ENCODE measurements around the gene PTP4A1.
"Not testable (repeated sequence)": the region's sequence is repeated elsewhere in the genome, so short reads cannot be mapped to it uniquely, and the experiment has no call there.

The PTP4A1 gene

DNA sequence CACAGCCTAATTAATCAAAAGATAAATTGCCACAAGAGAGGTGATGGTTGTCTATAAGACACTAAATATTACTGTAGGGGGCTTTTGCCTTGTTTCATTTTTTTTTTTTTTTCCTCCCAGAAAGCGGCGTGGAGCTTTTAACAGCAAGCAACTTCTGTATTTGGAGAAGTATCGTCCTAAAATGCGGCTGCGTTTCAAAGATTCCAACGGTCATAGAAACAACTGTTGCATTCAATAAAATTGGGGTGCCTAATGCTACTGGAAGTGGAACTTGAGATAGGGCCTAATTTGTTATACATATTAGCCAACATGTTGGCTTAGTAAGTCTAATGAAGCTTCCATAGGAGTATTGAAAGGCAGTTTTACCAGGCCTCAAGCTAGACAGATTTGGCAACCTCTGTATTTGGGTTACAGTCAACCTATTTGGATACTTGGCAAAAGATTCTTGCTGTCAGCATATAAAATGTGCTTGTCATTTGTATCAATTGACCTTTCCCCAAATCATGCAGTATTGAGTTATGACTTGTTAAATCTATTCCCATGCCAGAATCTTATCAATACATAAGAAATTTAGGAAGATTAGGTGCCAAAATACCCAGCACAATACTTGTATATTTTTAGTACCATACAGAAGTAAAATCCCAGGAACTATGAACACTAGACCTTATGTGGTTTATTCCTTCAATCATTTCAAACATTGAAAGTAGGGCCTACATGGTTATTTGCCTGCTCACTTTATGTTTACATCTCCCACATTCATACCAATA is 7.8 kb downstream of the PTP4A1 start:
- no peak for DNase-seq
- intact Hi-C loops (cut with DNase I) = loop anchor here (10.0 kb wide), 1 partner anchor 225 kb away; no protein-coding TSS in a partner anchor

DNA sequence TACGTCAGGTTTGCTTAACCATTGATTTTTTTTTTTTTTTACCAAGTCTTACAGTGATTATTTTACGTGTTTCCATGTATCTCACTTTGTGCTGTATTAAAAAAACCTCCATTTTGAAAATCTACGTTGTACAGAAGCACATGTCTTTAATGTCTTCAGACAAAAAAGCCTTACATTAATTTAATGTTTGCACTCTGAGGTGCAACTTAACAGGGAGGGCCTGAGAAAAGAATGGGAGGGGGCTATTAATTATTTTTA is 8.4 kb downstream of the PTP4A1 start:
- no peak for DNase-seq
- intact Hi-C loops (cut with DNase I) = loop anchor here (10.0 kb wide), 1 partner anchor 226 kb away; no protein-coding TSS in a partner anchor

DNA sequence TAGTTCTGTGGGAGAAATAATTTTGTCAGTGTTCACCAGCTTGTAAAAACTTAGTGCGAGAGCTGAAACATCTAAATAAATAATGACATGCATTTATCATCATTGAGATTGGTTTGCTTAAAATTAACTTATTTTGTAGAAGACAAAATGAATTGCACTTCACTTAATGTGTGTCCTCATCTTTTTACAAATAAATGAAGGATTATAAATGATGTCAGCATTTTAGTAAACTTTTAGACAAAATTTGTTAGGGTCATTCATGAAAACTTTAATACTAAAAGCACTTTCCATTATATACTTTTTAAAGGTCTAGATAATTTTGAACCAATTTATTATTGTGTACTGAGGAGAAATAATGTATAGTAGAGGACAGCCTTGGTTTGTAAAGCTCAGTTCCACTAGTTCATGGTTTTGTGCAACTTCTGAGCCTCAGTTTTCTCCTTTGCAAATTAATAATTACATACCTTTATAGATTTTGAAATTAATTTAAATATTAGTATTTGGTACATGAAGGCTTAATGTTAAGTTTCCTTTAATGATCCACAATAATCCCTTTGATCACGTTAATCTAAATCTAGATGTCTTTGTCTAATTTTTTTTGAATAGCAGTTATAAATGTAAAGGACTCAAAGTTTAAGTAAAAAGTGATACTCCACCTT is 9.2 kb downstream of the PTP4A1 start:
- no peak for DNase-seq
- intact Hi-C loops (cut with DNase I) = loop anchor here (10.0 kb wide), 1 partner anchor 227 kb away; no protein-coding TSS in a partner anchor

DNA sequence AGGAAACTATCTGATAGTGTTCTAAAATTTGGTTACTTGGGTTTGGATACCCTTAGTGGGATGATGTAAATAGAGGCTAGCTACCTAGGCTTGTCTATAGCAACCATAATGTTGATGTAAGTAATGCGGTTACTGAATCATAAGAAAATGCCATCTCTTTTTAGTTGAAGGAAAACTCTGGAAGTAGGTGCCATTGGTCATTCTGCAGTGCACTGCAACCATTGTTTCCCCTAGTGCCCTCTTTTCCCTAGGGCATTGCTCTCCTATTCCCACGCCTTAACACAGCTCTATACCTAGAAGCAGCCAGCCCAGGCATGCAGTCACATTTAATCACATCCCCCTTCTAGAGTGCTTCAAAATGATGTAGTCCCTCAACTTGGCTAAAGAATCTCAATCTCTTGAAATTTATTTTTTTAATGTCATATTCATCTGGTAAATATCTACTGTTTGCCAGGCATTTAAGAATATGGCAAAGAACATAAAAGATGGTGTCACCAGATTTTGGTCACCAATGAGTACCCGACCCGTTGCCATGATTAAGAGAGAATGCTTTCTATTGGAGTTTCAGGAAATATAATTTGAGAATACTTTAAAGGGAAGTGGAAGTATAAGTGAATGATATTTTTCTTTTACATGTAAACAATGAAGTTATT is 10.4 kb downstream of the PTP4A1 start:
- intact Hi-C loops (cut with DNase I) = loop anchor here (10.0 kb wide), 1 partner anchor 228 kb away; no protein-coding TSS in a partner anchor

DNA sequence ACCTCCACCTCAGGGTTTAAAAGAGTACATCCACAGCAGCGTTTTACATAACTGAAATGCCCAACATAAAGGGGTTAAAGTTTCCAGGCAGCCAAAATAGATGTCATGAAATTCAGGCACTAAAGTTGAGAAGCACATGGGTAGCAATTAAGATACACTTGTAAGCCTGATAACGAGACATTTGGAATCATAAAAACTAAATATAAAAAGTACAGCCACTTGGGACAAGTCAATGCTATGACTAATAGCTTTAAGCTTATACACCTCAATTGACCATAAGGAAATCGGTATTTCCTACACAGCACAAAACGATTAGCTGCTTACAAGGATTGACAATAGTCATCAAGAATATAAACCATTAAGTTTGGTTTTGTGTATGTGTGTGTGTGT is 11.8 kb downstream of the PTP4A1 start:
- intact Hi-C loops (cut with DNase I) = loop anchor here (10.0 kb wide), 1 partner anchor 229 kb away; no protein-coding TSS in a partner anchor
- DNase-seq = no peak

More for the DNA sequence above, 10.4 kb downstream of the PTP4A1 start:
- DNase-seq = no peak

DNA sequence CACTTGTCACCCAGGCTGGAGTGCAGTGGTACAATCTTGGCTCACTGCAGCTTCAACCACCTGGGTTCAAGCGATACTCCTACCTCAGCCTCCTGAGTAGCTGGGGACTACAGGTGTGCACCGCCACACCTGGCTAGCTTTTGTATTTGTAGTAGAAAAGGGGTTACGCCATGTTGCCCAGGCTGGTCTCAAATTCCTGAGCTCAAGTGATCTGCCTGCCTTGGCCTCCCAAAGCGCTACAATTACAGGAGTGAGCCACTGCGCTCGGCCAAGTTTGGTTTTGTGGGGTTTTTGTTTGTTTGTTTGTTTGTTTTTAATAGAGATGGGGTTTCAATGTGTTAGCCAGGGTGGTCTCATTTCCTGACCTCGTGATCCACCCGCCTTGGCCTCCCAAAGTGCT is 12.3 kb downstream of the PTP4A1 start:
- intact Hi-C loops (cut with DNase I) = loop anchor here (10.0 kb wide), 1 partner anchor 230 kb away; no protein-coding TSS in a partner anchor
- DNase-seq = peak in 2 of 10 donors; percentile 9 to 49

DNA sequence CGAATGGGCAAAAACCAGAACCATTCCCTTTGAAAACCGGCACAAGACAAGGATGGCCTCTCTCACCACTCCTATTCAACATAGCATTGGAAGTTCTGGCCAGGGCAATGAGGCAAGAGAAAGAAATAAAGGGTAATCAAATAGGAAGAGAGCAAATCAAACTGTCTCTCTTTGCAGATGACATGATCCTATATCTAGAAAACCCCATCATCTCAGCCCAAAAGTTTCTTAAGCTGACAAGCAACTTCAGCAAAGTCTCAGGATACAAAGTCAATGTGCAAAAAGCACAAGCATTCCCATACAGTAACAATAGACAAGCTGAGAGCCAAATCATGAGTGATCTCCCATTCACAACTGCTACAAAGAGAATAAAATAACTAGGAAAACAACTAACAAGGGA is 13.4 kb downstream of the PTP4A1 start:
- DNase-seq = not testable (repeated sequence)
- intact Hi-C loops (cut with DNase I) = loop anchor here (10.0 kb wide), 1 partner anchor 231 kb away; no protein-coding TSS in a partner anchor

DNA sequence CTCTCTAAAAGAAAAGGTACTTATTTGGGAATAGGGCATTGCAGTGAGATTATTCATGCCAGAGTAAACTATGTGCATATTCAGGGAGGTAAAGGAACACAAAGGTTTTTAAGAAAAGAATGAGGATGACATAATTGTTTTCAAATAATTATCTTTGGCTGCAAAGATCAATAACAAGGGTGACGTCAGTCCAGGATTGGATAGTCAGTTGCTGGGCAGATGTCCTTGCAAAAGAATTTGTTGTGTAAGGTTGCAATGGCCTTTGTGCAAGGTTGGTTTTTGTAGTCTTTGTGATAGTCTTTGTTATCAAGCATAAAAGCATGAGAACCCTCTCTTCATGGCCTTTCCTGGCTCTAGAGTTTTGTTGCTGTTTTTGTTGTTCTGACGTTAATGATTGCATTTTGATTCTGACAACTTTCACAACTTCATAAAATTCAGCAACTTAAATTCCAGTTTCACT is 17.7 kb downstream of the PTP4A1 start:
- intact Hi-C loops (cut with DNase I) = loop anchor here (10.0 kb wide), 1 partner anchor 235 kb away; no protein-coding TSS in a partner anchor
- DNase-seq = no peak

DNA sequence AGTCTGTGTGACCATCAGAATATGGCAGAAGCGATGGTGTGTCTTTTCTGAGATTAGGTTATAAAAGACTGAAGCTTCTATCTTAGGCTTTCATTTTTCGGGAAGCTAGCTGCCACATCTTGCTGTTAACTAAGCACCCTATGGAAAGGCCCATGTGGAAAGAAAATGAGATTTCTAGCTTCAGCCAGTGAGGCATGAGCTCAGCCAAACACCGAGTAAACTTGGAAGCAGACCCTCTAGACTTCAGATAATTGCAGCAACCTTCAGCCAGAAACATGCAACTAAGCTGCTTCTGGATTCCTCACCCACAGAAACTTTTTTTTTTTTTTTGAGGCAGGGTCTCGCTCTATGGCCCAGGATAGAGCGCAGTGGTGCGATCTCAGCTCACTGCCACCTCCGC is 20.6 kb downstream of the PTP4A1 start:
- no peak for DNase-seq
- intact Hi-C loops (cut with DNase I) = no loop called here

DNA sequence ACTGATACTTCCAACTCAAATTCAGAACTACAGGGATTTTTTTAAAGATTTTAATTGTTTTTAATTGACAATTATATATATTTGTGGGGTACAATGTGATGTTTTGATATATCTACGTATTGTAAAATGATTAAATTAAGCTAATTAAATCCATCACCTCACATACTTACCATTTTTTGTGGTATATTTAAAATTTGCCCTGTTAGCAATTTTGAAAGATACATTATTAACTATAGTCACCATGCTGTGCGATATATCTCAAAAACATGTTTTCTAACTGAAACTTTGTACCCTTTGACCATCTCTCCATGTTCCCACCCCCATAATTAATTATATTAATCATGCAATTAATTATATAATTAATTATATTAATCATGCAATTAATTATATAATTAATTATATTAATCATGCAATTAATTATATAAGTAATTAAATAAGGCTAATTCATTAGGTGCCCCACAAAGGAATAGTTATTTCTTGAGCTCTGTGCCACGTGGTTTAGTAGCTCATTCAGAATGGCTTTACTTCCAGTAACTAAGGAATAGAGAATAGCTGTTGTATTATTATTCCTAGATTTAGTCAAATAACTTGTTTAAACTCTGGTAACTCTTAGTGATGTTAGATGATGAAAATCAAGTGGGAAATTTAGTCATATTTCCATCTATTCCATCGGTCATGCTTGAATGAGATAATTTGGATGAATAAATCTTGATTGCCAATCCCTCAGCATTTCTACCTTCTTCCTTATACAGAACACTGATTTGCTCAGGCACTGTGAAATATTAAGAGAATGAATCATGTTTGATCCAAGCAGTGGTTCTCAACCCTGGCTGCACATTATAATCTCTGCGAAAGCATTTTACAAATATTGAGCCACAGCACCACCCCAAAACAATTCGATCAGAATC is 25.1 kb downstream of the PTP4A1 start:
- intact Hi-C loops (cut with DNase I) = loop anchor here (1.0 kb wide), 2 partner anchors 38 to 167 kb away; partner anchors contain the start of gene PHF3
- DNase-seq = no peak

DNA sequence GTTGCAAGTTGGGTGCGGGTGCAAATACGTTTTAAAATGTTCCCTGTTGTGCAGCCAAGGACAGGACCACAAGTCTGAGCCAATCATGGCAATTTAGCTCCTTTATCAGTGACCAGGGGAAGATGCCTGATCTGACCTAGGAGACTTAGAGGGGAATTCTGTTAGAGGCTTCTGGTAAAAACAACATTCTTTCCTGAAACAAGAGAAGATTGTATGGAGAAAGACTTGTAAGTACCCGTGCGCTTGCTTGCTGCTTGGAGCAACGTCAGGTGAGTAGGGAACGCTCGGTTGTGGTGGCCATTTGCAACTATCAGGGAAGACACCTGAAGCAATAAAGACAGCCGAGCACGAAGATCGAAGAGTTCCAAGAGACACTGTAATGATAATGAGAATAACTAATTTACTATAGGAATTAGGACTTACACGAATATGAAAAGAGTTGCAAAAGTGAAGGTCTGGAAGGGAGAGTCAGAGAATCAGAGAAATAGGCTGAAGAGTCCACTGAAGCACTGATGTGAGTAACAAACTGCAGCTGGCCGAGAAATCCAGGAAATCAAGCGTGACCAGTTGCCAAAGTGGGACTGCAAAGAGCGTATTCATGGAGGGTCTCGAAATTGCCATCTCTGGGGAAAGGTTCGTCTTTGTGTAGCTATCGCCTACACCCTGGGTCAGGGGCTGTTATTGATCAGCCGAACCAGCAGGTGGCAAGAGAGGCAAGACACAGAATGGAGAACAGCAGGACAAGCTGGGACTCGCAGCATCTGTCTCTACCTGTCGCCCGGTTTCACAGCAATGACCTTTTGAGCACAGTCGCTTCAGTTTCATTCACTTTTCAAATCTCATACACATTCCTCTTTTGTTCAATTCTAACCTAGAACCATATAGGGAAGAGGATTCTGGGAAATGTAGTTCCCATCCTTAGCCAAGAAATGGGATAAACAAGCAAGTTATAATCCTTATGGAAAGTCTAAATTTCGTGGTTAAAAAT is 26.1 kb downstream of the PTP4A1 start:
- DNase-seq = peak; percentile 38 to 94 (median 74)
- intact Hi-C loops (cut with DNase I) = loop anchor here (1.0 kb wide), 2 partner anchors 37 to 166 kb away; partner anchors contain the start of gene PHF3

DNA sequence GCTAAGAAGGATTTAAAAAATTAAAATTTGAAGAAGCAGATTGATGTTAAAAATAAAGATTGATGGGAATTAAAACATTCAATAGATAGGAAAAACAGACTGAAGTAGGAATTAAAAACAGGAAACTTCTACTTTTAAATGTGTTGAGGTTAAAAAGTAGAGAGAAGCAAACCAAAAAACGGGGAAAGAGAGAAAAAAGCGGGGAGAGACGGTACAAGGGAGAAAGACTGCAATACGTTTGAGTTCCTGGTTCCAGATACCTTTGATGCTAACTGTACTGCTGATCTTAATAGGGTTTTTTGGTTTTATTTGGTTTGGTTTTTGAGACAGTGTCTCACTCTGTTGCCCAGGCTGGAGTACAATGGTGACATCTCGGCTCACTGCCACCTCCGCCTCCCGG is 27.0 kb downstream of the PTP4A1 start:
- no peak for DNase-seq
- intact Hi-C loops (cut with DNase I) = no loop called here

DNA sequence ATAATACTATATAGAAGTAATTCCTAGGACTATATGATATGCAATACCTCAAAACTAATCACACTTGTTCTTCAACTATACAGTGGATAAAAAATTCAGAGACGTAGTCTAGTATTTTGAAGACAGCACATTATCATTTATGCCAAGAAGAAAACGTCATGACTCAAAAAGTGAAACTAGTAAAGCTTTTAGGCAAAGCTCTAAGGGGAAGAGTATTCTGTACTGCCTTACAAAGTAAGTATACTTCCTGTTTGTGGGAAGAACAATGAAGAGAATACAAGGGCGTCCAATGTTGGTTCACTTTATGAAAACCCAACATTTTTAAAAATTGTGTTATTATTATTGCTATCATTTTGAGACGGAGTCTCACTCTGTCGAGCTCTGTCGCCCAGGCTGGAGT is 27.9 kb downstream of the PTP4A1 start:
- no peak for DNase-seq
- intact Hi-C loops (cut with DNase I) = no loop called here

DNA sequence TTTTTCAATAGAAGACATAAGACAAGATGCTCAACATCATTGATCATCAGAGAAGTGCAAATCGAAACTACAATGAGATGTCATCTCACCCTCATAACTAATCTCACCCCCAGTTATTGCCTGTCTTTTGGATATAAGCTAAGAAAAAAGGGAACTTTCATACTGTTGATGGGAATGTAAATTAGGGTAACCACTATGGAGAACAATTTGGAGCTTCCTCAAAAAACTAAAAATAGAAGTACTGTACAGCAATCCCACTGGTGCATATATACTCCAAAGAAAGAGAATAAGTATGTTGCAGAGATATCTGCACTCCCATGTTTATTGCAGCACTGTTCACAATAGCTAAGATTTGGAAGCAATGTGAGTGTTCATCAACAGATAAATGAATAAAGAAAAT is 37.0 kb downstream of the PTP4A1 start:
- no peak for DNase-seq
- intact Hi-C loops (cut with DNase I) = no loop called here

DNA sequence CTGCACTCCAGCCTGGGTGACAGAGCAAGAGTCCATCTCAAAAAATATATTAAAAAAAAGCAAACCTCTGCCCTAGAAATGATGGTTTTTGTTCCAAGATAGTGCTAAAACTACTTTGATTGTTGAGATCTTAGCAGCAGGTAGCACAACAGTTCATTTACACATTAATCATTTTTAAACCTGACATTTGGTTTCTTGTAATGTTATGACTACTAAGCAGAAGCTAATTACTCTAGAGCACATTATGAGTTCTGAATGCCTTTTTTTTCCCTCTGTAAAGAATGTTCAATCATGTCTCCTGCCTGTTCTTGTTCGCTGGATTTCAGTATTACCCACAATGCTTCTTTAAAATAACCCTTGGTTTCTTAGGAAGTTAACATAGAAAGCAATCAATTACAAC is 38.7 kb downstream of the PTP4A1 start:
- intact Hi-C loops (cut with DNase I) = no loop called here
- no peak for DNase-seq

DNA sequence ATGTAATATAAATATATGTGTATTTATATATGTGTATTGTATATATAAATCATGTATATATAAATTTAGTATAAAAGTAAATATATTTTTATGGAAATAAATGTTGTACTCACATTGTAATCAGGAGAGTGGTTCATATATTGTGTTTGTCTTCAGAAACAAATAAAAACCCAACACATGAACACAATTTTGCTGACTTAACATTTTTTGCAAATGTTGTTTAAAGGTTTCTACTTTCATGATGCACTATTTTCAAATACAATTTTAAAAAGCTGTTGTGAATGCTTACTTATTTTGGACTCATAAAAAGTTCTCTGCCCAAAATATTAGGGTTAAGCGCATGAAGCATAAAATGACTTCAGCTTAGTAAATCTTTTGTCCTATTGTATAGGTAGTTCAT is 39.3 kb downstream of the PTP4A1 start:
- intact Hi-C loops (cut with DNase I) = no loop called here

DNA sequence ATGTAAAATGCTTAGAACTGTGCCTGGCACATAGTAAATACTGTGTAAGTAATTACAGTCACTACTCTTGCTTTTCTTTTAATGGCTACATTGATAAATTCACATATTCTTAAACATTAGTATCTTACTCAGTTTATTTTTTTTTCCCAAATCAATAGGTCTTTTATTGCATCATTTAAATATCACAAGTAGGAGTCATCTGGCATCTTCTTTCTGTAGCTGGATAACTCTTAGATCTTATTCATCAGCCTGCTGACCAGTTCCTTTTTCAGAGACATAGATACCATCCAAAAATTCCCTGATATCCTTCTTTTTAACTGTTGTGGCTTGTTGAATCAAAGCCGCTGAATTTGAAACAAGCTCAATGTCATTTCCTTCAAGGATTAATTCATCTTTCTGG is 43.3 kb downstream of the PTP4A1 start:
- intact Hi-C loops (cut with DNase I) = no loop called here
- no peak for DNase-seq

More for the DNA sequence above, 39.3 kb downstream of the PTP4A1 start:
- DNase-seq = no peak

Measured in posterior cingulate gyrus (tissue), 11 donors.